Prostate gland (tissue), 2 donors: ENCODE measurements around the gene TLE1. TPM values are rescaled to one million over a fixed set of nuclear protein-coding genes. Genes with fewer than 3 reads are reported as not detected.
A peak's percentile ranks its signal among the peaks of the same experiment; 100 is the strongest.

Experiments
- DNase-seq: peaks from one replicate; pipeline ENCODE4 v3.0.0-alpha.2; 2019; ENCODE audit warnings: low spot score
- H3K27ac ChIP-seq, 2 donors: fragments of 200-600 bp; sonication (generic); 2 replicates each; pipeline ENCODE4 v1.5.1; 2017 to 2019
- H3K27me3 ChIP-seq: fragments of 200-600 bp; sonication (generic); replicated peaks from 2 replicates; pipeline ENCODE4 v1.5.1; 2019; ENCODE audit not compliant: insufficient read depth
- H3K36me3 ChIP-seq, 2 donors: fragments of 200-600 bp; sonication (generic); 1 replicate in 1 of 2; 2 replicates in 1 of 2; pipeline versions ENCODE4 v1.5.1 to v1.8.1; 2017 to 2019
- H3K4me1 ChIP-seq: fragments of 200-600 bp; sonication (generic); replicated peaks from 2 replicates; pipeline ENCODE4 v1.5.1; 2019
- H3K4me3 ChIP-seq, 2 donors: fragments of 200-600 bp; sonication (generic); 2 replicates each; pipeline ENCODE4 v1.5.1; 2017 to 2019
- H3K9me3 ChIP-seq: fragments of 200-600 bp; sonication (generic); 2 replicates; pipeline ENCODE4 v1.5.1; 2017
- CTCF ChIP-seq, 4 experiments: fragments of 200-600 bp in 2 of 4; fragments of 450-650 bp in 2 of 4; sonication (generic) in 2 of 4; IDR thresholded peaks; 1 replicate in 3 of 4; 2 replicates in 1 of 4; pipeline ENCODE4 v1.5.1; 2016 to 2019; ENCODE audit warnings: antibody characterized with exemption in 4 of 4, mild to moderate bottlenecking in 2 of 4, moderate library complexity in 2 of 4
- POLR2A ChIP-seq: fragments of 450-650 bp; IDR thresholded peaks from one replicate; pipeline ENCODE4 v1.6.1; 2016; ENCODE audit warnings: antibody characterized with exemption, mild to moderate bottlenecking
- POLR2AphosphoS5 ChIP-seq: sonication (generic); formaldehyde crosslinking; IDR thresholded peaks from one replicate; pipeline ENCODE4 v1.6.1; 2017; ENCODE audit warnings: antibody characterized with exemption
- WGBS: methylation state at CpG from one replicate; pipeline ENCODE4 v1.1.5; 2018; 5-methylcytosine and 5-hydroxymethylcytosine counted together
- intact Hi-C: fragments of 100-400 bp; cut with DNase I; formaldehyde crosslinking; loops from one replicate; pipeline ENCODE4 v1.14.2; 2022
- total RNA-seq, 2 donors: library from RNA; depleted of rRNA; stranded (reverse); fragments of >200 nt; gene quantifications; one replicate each; pipeline ENCODE4 v1.1.0, GENCODE V29; 2016

The TLE1 gene
- total RNA-seq, 2 donors from 2014 or later, result 61.0 to 89.5 TPM

- intact Hi-C loops, result no loop called here
- no peaks in the 10 kb centered on the region for H3K9me3 ChIP-seq
- H3K4me3 ChIP-seq, result no peak overlapping the region
- no peak for TF ChIP-seq POLR2AphosphoS5
- no peak for TF ChIP-seq CTCF (IDR thresholded peaks at IDR 0.05)
- no peaks in the 10 kb centered on the region for H3K27me3 ChIP-seq
- H3K27ac ChIP-seq, result no peak overlapping the region
- no peaks in the 10 kb centered on the region for H3K4me1 ChIP-seq
- H3K36me3 ChIP-seq, result no peaks in the 10 kb centered on the region
- no peak for DNase-seq
- 97% methylated on average over 16 of the region's 16 CpGs for WGBS
Observed at GRCh38 chr9:81590688-81591087, 98.7 kb downstream of the TLE1 start.

DNA sequence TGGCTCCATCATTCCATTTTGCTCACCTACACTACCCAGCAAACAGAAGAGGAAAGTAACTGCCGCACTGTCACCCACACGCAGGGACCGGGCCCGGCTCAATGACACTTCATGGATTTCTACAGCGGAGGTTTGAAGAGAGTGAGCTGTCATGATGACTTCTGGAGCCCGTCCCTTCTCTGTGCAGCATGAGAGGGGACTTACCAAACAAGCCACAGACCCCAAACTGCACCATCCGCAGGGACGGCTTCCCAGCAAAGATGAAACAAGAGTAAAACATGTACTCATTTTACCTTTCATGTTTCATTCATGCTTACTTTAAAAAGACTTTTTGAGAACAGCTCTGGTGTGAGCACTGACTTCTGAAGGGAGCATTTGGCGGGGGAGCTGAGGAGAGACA is 99.5 kb downstream of the TLE1 start:
- 88% methylated on average over 9 of the region's 9 CpGs for WGBS
- no peaks in the 10 kb centered on the region for H3K36me3 ChIP-seq
- TF ChIP-seq POLR2AphosphoS5 (no peak), POLR2A (no peak), CTCF (IDR thresholded peaks at IDR 0.05) (no peak)
- no peak overlapping the region for H3K4me3 ChIP-seq
- DNase-seq, result no peak
- H3K4me1 ChIP-seq, result no peaks in the 10 kb centered on the region
- H3K9me3 ChIP-seq, result no peaks in the 10 kb centered on the region
- H3K27ac ChIP-seq, result no peak overlapping the region
- intact Hi-C loops, result loop anchor here (5.0 kb wide), 2 partner anchors 82 to 97 kb away; partner anchors contain the start of gene TLE1
- H3K27me3 ChIP-seq, result no peaks in the 10 kb centered on the region

DNA sequence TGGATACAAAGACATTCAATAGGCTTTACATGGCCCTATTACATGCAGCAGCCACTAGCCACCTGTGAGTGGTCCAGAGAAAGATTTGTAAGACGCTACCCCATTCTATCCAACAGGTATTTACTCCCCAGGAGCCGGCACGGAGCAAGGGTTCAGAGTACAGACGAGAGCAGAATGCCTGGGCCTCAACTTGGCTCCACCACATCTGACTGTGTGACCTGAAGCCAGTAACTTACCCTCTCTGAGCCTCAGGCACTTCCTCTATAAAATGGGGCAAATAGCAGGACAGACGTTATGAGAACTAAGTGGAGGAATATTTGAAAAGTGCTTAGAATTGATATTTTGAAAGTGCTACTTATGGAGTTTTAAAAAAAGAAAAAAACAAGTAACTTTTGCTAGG is 100.0 kb downstream of the TLE1 start:
- intact Hi-C loops, result loop anchor here (5.0 kb wide), 2 partner anchors 83 to 98 kb away; partner anchors contain the start of gene TLE1
- no peak overlapping the region for H3K4me3 ChIP-seq
- DNase-seq, result no peak
- TF ChIP-seq POLR2AphosphoS5 (no peak), POLR2A (no peak), CTCF (IDR thresholded peaks at IDR 0.05) (no peak)
- H3K9me3 ChIP-seq, result no peaks in the 10 kb centered on the region
- H3K4me1 ChIP-seq, result no peaks in the 10 kb centered on the region
- 70% methylated on average over 5 of the region's 5 CpGs for WGBS
- no peaks in the 10 kb centered on the region for H3K36me3 ChIP-seq
- no peak overlapping the region for H3K27ac ChIP-seq
- H3K27me3 ChIP-seq, result no peaks in the 10 kb centered on the region

GRCh38 chr9:81588148-81588871 is 101.0 kb downstream of the TLE1 start:
- no peaks in the 10 kb centered on the region for H3K9me3 ChIP-seq
- H3K27ac ChIP-seq, result peak overlapping the region; percentile 46 to 64
- no peaks in the 10 kb centered on the region for H3K27me3 ChIP-seq
- intact Hi-C loops, result loop anchor here (5.0 kb wide), 2 partner anchors 84 to 99 kb away; partner anchors contain the start of gene TLE1
- H3K4me3 ChIP-seq, result no peak overlapping the region
- H3K36me3 ChIP-seq, result no peaks in the 10 kb centered on the region
- TF ChIP-seq POLR2AphosphoS5 (peak; percentile 87), POLR2A (no peak), CTCF (IDR thresholded peaks at IDR 0.05) (peak in 1 of 4 experiments; percentile 1)
- DNase-seq, result peak; percentile 84
- H3K4me1 ChIP-seq, result no peaks in the 10 kb centered on the region
- WGBS, result 44% methylated on average over 15 of the region's 15 CpGs

GRCh38 chr9:81586786-81587185 is 102.6 kb downstream of the TLE1 start:
- H3K27ac ChIP-seq, result peak overlapping the region in 1 of 2 donors; percentile 64
- H3K4me3 ChIP-seq, result no peak overlapping the region
- DNase-seq, result no peak
- H3K27me3 ChIP-seq, result no peaks in the 10 kb centered on the region
- TF ChIP-seq POLR2AphosphoS5 (no peak), POLR2A (no peak), CTCF (IDR thresholded peaks at IDR 0.05) (no peak)
- H3K4me1 ChIP-seq, result no peaks in the 10 kb centered on the region
- WGBS, result 86% methylated on average over 1 of the region's 1 CpG
- intact Hi-C loops, result loop anchor here (5.0 kb wide), 2 partner anchors 86 to 101 kb away; partner anchors contain the start of gene TLE1
- no peaks in the 10 kb centered on the region for H3K36me3 ChIP-seq
- no peaks in the 10 kb centered on the region for H3K9me3 ChIP-seq
